DND-41 (cell line): Measurements from ENCODE around the gene MACROD2.

Experiments used
- CTCF ChIP-seq: IDR thresholded peaks from 2 replicates; pipeline ENCODE4 v1.5.1; 2012; ENCODE audit warnings: borderline replicate concordance, low read length, moderate library complexity, mild to moderate bottlenecking; ENCODE audit not compliant: poor library complexity, severe bottlenecking; ENCODE audit errors: extremely low read depth
- EZH2 ChIP-seq: IDR thresholded peaks from 3 replicates; pipeline ENCODE4 v1.6.1; 2012; ENCODE audit warnings: borderline replicate concordance, low read depth, mild to moderate bottlenecking, moderate library complexity, low read length, inconsistent platforms; ENCODE audit not compliant: severe bottlenecking

DNA sequence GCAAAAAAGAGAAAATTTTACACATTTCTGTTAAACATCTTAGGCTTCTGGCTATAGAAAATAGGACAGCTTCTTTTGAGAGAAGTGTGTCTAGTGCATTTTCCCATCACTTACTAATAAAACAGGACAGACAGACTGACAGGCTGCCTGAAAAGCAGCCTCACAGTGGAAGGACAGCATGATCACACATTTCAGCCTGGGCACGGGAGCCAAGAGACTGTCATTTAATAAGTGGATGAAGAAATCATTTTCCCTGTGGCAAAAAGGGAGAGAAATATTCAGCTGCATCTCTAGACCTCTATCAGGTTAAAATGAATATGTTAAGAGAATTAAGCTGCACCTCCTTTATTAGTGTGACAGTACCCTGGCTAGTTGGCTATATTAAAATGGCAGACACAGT is 1617.5 kb downstream of the MACROD2 start:
- TF ChIP-seq CTCF (no peak), EZH2 (no peak)
